ENCODE measurements around the gene SPATA31E1.

SPATA31E1 gene

DNA sequence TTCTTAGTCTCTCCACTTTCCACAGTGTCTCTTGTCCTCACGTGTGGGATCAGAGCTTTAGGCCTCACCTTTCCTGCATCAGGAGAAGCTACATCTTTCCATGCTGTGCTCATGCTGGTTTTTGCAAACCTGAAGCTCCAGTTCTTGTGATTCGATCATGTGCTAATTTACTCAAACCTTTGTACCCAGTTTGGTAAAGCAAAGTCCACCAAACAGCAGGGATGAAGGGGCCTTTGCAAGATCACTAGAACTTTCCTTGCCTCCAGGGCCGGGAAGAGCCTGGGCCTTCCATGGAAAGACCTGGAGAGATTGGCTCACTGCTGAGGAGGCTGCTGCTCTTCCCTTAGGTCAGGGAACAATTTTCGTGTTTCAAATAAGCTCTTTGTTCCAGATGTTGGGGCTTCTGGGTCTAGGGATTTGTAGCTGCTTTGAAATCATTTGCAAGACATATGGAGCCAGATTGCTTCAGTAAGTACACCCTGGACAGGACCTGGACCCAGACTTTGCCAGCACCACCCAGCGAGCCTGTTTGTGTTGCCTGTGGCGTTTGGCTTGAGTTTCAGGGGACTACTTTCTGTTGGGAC is 18.7 kb upstream of the SPATA31E1 start:
- DNase-seq = no peak

DNA sequence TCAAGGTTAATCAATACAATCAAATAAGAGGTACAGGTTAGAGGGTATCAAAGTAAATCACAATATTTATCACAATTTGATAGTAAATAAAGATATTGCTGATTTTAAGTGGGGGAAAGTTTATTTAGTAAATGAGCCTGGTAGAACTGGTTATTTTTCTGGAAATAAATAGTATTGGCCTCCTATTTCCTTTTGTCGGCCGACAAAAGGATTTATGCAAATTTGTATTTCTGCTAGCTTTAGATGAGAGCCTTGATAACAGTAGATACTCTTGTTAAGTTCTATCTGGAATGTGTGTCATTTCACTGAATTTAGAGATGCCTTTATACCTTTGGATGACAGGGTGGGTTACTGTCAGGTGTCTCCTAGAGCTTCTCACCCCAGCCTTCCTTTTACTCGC is 17.8 kb upstream of the SPATA31E1 start:
- DNase-seq = no peak

DNA sequence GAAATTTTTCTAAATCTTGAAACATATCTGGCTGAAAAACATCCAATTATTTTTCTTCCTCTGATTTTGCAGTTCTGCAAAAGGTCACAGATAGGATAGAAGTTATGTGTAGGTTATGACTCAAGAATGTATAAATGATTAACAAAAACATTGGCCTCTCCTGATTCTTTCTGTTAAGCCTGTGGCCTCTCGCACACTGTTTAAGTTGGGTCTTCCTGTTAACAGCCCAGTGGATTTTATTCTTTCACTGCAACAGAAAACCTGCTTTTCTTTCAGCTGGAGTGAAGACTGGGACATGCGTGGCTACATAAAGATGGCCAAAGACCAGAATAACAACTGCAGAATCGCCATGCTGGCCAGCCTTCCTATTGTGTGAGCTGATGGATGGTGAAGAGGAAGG is 17.1 kb upstream of the SPATA31E1 start:
- no peak for DNase-seq

DNA sequence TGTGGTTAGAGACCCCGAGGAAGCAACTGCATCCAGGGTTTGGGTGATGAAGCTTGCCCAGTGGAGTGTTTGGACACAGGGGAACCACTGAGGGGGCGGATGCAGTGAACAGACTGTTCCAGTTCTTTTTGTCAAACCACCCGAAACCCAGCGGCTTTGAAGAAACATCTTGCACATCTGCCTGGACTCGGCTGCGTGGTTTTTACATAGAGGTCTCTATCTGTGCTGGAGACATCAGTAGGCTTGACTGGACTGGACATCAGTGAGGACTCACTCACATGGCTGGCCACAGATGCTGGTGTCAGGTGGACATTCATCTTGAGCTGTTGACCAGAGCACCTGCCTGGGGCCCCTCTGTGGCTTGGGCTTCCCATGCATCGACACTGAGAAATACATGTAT is 15.3 kb upstream of the SPATA31E1 start:
- no peak for DNase-seq

DNA sequence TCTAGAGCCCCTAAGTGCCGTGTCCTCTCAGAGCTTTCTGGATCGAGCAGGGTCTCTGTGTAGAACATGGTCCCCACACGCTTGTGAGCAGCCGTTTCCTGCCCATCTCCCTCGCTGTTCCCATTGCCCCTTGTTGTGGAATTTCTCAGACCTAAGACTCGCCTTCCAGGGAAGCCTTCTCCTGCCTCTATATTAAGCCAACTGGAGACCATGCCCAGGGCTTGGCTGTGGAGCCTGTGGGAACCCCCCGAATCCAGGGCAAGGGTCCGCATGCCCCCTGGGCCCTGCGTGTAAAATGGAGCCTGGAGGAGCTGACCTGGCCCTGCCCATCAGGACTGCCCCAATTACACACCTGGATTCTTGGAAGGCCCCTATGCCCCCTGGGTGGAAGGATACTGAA is 14.5 kb upstream of the SPATA31E1 start:
- no peak for DNase-seq

DNA sequence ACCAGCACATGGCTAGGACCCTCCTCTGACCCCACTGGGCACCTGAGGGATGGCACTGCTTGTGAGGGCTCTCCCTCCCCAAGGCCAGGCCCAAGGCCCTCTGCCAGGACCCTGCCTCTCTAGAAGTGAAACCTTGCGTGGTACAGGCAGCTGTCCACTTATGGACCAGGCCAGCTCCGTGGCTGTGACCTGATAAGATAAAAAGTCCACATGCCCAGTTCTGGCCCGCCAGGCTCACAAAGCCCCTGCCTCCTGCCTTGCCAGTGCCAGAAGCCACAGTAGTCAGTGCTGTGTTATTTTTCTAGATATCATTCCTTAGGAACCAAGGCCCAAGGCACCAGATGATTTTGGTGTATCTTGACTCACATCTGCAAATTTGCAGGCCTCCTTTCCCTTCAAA is 14.0 kb upstream of the SPATA31E1 start:
- no peak for DNase-seq

DNA sequence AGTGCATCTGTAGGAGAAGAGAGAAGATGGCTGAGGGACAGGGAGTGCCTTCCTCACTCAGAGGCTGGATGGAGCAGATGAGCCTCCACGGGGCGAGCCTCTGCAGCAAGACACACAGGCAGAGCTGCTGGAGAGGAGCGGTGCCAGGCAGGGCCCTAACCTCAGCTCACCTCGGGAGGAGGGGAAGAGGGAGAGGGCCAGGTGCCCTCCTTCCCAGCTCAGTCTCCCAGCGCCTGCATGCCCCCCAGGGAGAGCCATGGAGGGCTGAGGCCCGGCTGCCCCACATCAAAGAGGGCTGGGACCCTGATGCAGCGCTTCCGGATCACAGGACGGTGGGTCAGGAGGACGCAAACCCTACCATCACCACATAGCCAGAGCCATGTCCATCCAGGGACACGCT is 13.6 kb upstream of the SPATA31E1 start:
- DNase-seq = no peak

DNA sequence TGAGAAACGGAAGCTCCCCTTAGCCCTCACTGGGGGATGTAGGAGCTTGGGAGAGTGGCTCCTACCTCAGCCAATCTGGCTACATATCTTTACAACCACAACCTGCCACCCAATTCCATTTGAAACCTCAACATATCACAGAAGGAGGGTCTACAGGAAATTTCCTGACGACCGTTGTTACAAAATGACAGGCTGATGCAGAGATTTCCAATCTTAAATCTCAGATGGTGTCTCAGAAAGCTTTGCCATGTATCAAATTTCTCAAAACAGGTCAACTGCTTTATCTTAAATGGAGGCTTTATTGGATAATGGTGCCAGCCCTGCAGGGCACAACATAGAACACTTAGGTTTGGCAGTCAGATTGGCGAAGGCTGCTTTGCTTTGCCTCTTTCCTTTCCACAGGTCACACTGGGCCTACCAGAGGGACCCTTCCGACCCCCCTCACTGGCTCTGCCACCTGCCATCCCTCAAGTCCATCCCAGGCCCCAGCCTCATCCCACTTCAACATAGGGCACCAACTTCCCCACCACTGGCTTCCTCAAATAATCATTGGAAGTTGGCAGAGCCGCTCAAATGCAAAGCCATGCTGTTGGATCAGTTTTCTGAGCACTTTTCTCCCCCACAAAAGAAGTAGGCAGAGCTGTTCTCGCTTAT is 11.1 kb upstream of the SPATA31E1 start:
- no peak for DNase-seq

DNA sequence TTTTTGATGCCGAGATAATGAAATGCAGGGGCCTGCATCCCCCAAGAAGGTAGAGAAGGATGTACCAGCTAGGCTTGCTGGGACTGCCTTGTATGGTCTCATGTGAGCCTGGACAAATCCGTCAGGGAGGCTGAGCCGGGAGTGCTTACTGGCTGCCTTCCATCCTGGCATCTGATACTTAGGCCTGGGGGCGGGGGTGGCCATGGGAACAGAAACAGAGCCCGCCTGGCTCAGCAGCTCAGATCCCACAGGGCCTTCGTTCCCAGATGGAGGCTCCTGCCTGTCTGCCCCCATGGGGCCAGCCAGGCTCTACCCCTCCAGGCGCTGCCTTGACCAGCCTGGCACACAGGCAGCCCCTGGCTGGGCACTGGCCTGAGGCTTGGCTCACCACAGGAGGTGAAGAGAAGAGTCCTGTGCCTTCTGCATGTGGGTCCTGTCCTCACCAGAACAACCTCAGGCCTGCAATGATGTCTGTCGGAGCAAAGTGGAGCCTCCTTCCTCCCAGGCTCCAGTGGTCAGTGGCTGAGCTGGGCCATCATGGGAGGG is 10.5 kb upstream of the SPATA31E1 start:
- DNase-seq = no peak

DNA sequence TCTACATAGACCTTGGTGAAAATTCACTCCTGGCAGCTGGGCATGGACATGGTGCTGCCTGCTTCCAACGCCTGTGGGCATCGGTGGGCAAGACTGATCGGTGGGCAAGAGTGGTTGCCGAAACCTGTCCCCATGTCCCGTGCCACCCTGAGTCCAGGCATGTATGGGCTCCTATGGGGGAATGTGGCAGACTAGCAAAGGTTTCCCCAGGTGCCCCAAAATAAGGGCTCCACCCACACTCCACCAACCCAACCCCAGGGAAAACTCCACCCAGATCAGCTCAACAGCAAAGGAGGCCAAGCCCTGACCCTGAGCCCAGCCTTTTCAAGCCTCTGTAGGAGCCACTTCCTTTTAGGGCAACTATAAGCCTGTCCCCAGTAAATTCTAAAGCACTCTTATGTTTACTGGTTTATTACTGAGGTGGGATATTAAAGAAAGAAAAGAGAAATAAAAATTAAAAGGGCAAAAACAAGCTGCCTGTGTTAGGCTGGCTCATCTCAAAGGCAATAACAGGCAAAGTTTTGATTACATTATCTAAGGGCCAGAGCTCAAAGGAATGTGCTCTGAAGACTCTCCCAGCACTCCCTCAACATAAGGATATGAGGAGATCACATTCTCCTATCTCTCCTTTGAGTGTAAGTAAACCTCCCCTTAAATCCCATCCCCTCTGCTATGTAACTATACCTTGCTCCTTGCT is 8.9 kb upstream of the SPATA31E1 start:
- no peak for DNase-seq

DNA sequence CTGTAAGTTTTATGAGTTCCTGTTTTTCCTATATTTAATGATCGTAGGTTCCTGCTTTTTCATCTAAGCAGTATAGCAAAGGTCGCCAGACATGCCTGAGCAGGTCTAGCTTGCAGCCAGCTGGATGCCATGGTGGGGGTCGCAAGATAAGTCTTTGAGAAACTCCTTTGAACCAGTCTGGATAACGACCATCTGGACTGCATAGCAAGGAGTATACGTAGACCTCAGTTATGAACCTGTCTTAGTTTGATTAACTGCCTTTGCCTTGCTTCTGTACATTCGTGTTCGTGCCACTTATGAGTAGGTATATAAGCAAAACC is 8.4 kb upstream of the SPATA31E1 start:
- no peak for DNase-seq

DNA sequence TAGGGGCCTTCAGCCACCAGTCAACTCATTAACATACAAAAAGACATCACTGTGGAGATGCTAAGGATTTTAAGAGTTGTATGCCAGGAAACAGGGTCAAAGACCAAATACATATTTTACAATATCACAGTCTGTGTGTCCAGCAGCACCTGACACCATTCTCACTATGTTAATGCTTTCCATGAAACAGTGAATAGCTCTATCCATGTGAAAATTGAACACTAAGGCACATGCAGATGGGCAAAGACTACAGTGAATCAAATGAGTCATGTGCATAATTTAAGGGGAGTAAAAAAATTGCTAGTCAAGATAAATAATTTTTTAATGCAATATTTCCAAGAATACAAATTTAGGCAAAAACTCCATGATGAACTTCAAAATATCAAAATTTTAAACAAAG is 7.6 kb upstream of the SPATA31E1 start:
- no peak for DNase-seq

DNA sequence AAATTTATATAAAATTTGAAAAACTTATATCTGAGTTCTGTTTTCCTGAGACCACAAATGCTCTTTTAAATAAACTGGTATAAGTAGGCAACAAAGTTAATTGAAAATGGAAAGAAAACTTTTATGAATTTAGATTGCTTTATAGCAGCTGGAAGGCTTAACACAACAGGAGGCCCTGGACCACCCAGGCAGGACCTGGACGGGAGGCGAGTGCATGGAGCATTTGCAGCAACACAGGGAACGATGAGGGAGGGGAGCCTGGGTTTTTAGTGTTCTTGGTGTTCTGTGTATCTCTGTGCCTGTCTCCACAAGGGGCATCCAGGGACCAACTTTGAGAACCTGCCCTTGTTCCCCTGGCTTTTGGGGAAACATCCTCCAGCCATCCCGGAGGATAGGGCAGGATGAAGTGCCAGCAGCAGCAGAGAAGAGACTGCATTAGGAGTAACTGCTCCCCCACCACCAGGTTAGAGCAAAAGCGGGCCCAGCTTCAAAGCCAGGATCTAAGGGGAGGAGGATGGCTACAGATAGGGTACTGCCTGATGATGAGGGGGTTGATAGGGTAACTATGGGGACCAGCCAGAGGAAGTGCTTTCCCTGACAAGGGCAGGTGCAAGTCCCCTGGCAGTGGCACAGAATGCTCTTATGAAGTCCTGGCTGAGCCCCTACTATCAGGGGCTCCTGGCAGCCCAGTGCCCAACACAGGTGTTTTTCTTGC is 6.7 kb upstream of the SPATA31E1 start:
- DNase-seq = no peak

DNA sequence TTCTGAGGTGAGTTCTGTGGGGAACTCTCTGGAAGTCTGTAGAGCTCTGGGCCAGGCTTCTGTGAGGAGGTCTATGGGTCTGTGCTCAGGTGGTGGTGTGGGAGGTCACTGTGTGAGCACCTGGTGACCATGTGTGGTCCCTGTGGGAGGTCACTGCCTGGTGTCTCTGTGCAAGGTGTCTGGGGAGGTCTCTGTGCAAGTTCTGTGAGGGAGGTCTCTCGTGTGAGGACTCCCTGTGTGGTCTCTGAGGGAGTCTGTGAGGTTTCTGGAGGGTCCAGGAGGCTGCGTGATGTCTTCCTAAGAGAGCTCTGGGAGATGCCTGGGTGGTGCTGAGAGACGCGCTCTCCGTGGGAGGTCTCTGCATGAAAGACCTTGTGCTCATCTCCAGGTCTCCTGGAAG is 6.0 kb upstream of the SPATA31E1 start:
- no peak for DNase-seq

DNA sequence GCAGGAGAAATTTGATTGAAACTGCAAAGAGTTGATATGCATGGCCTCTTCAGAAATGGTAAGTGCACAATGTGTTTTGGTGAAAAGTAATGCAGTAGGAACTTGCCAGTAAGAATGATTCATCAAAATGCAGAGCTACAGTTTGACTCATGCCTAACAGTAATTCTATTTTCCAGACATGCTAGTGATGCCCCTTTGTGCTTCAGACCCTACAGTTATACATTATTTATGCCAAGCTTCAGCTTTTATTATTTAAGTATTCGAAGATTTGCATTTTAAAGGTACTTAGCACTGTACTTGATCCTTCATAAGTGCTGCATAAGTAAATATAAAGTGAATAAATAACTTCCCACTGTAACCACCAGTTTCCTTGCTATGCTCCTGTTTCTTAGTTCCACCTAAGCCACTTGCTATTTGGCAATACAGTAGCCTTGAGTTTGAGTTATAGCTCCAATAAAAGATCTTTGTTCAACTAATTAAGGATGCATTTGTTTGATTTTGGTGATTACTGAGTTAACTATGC is 3.6 kb upstream of the SPATA31E1 start:
- DNase-seq = no peak

DNA sequence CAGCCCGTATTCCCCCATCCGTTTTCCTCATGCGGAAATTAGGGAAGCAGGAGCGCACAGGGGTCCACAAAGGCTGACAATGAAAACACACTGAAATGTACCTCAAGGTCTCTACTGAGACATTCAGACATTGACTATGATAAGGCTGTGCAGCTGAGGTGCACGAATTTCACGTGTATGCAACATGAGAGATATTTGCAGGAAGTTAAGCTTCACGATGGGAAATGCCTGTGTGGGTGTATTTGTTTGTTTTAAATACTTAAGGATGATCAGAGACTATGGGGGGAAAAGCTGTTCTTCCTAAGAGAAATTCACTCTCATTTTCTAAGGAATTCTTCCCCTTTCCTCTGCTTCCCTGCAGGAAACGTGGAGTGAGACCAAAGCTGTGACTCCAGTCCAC is 2.6 kb upstream of the SPATA31E1 start:
- no peak for DNase-seq

DNA sequence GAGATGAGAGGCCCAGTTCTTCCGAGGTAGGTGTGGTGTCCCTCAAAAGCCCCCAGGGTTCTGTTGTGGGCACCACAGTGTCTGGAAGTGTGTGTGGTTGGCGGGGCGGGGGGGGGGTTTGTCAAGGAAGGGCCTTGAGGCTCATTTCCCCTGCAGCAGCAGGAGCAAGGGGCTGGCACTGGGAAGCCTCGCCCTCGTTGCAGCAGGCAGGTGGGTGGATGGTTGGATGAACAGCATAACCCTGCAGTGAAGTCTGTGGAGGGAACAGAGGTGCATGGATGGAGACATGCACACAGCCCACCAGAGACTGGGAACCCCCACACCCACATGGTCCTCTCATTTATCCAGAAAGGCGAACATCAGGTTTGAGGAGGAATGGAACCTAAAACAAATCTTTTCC is 2.0 kb upstream of the SPATA31E1 start:
- no peak for DNase-seq

DNA sequence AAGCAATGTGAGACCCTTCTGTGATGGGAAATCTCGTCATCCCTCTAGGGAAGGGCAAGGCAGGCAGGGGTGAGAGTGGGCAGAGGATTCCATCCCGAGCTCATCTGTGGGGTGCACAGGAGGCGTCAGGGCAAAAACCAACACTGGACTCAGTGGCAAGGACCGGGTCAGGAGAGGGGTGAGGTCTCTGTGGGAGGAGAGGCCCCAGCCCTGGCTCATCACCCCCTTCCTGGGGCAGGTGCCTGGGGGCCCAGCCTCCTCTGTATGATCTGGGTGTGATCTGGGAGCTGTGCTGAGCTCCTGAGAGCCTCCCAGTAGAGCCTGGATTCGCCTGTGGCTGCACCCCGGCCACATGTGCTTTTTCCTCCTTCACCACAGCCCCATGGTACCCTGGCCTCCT is 597 bp downstream of the SPATA31E1 start:
- no peak for DNase-seq

DNA sequence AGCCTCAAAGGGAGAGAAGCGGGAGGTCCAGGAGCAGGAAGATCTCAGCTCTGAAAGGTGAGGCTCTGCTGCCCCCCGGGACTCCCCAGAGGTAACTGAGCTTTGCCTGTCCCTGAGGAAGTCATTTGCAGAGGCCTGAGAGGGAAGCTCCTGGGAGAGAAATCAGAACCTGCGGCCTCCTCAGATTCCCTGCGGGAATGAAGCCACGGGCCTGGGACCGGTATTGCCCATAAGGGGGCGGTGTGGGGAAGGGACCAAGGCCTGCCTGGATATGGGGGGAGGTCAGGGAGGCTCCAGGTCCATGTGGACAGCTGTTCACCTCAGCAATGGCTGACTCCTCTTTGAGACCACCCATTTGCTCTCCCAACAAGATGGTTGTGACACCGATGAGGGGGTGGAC is 1.3 kb downstream of the SPATA31E1 start:
- DNase-seq = no peak

DNA sequence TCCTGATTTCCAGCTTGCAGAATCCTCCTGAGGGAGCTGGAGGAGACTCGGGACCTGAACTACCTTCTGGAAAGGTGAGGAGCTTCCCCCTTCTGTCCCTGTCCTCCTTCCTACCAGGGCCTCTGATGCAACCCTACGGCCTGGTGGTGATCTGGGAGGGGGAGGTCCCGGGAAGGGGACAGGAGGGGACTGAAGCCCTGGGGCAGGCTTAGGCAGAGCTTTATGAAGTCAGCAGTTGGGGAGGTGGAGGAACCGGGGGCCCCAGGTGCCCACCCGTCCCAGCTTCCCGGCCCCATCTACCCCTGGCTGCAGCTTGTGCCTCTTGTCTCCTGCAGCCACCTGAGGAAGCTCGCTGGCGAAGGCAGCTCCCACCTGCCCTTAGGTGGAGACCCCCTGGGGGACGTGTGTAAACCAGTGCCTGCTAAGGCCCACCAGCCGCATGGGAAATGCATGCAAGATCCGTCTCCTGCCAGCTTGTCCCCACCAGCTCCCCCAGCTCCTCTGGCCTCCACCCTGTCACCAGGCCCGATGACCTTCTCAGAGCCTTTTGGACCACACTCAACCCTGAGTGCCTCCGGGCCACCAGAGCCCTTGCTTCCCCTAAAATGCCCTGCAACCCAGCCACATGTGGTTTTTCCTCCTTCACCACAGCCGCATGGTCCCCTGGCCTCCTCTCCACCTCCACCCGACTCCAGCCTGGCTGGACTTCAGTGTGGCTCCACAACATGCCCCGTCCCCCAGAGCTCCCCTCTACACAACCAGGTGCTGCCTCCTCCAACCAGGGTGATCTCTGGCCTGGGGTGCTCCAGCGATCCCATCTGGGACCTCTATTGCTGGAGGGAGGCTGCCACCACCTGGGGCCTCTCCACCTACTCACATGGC is 2.1 kb downstream of the SPATA31E1 start:
- no peak for DNase-seq

DNA sequence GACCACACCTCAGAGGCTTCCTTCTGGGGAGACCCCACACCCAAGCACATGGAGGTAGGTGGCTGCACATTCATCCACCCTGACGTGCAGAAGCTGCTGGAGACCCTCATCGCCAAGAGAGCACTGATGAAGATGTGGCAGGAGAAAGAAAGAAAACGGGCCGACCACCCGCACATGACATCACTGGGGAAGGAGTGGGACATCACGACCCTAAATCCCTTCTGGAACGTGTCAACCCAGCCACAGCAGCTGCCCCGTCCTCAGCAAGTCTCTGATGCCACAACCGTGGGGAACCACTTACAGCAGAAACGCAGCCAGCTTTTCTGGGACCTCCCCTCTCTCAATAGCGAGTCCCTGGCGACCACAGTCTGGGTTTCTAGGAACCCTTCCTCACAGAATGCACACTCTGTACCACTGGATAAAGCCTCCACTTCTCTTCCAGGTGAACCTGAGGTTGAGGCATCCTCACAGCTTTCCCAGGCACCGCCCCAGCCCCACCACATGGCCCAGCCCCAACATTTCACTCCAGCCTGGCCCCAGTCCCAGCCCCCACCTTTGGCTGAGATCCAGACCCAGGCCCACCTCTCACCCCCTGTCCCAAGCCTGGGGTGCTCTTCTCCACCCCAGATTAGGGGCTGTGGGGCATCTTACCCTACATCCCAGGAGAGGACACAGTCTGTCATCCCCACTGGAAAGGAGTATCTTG is 3.0 kb downstream of the SPATA31E1 start:
- no peak for DNase-seq
